Myocyte (in vitro differentiated cells): ENCODE data around the gene CDC45. TPM values are rescaled to one million over a fixed set of nuclear protein-coding genes. Genes with fewer than 3 reads are reported as not detected.

Experiments used
- DNase-seq: peaks from one replicate; pipeline ENCODE4 v3.0.0-alpha.2; 2012; ENCODE audit warnings: low read depth
- total RNA-seq: library from RNA; depleted of rRNA; stranded (reverse); fragments of >200 nt; gene quantifications from 2 replicates; pipeline ENCODE4 v1.2.3, GENCODE V29; 2014

The CDC45 gene
- total RNA-seq, 1 donor from 2014 or later = 4.5 TPM

DNA sequence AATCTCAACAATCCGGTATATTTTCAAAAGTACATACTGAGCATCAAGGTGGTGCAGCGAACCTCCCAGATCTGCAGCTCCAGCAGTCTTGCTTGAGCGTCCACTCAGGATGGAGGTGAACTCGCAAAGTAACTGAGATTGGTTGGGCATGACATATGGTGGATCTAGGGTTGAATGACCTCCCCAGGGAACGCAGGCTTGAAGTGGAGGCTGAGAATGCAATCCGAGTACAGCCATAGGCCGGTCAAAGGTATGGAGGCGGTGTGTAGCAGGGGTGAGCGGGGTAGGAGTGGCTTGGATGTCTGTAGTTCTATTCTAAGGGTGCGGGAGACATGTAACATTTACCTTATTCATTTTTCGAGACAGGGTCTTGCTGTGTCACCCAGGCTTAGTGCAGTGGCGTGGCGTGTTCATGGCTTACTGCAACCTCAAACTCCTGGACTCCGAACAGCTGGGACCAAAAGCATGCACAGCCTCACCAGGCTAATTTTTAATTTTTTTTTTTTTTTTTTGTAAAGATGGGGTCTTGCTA is 31.6 kb upstream of the CDC45 start:
- DNase-seq = peak; percentile 66

DNA sequence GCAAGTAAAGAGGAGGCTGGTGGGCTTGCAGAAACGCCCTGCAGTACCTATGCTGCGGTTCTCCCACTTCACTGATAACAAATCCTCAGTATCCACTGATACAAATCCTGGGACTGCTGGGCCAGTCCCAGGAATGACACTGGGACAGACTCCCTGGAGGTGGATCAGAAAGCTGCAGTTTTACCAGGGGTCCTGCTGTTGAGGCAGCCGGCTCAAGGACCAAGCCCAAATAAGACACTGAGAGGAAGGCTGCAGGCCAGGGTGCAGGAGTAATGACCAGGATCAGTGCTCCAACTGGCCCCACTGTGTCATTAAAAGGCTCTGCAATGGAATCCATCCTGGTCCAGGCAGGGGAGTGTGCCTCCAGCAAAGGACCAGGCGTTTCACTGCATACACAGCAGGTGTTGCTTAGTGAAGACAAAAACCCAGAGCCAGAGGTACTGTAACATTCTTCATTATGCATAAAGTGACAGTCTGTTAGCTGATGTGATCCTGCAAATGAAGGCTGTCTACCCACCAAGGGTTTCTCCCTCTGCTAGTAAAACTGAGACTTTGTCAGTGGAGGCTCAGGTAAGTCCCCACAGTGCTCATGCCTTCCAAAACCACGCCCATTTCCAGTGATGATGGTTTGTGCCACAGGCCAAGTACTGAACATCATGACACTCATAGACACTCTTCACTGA is 30.8 kb upstream of the CDC45 start:
- DNase-seq = no peak

DNA sequence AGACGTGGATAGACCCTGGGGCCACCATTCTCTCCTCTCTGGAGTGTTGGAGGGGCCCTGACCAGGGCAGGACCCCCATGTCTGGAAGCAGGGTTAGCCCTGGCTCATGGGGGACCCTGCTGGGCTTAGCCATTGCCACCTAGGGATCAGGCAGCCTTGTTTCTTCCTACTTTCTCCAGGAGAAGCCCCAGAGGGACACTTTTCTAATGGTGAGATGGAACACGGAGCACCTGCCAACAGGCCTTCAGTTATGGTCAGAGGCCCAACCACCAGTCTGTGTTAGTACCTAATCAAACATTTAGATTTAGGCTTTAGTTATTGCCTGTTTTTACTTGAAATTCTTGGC is 30.3 kb upstream of the CDC45 start:
- no peak for DNase-seq

DNA sequence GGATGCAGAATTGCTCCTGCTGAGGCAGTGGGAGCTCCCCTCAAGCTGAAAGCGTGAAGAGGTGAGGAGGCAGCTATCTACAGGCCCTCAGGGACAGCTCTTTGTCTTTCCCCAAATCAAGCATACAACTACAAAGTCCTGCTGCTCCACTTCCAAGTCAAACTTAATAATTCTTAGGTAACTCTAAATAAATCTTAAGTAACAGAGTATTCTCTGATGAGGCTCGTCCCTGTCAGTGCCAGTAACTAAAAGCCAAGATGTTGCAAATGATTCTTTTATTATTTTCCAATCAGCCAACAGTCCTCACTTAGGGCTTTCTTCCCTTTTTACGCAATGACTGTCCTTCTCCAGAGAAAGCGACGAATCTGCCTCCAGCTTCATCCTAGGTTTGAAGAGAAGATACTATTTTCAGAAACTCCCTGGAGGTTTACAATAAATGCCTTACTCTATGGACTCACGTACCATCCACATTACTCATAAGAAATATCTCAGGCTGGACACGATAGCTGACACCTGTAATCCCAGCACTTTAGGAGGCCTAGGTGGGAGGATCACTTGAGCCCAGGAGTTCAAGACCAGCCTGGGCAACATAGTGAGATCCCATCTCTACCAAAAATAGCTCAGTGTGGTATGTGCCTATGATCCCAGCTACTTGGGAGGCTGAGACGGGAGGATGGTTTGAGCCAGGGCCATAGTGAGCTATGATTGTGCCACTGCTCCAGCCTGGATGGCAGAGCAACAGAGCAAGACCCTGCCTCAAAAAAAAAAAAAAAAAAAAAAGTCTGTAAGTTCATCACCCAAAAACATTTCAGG is 29.2 kb upstream of the CDC45 start:
- DNase-seq = no peak

DNA sequence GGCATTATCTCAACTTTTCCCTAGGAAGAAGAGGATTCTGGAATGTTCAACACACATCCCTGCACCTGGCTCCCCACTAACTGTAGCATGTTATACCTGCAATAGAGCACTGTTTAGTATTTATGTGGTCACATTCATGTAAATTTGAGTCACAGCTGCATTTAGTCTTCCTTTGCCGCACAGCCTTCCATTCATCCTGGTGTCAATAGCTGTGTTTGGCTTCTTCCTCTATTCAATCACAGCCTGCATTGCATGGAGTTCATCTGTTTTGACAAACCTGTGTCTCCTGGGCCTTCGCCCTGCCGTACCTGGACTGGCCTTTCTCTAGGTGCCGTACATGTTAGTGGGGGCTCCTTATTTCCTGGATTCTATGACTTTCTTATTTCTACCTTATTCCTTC is 28.1 kb upstream of the CDC45 start:
- no peak for DNase-seq

DNA sequence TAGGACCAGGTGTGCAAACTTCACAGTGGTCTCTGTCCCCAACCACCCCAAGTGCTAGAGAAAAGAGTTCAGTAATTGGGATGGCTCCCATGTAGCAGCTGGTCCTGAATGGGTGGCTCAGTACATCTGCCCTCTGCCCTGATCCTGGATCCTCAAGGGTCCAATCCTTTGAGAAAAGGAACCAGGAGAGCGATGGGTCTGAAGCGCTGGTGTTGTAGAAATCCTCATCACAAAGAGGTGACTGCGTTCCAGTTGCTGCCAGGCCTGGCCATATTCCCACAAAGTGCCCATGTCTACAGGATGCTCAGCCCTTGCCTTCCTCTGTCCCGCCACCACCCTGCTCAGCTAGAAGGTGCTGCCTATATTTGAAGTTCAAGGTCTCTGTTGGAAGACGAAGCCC is 26.0 kb upstream of the CDC45 start:
- no peak for DNase-seq

DNA sequence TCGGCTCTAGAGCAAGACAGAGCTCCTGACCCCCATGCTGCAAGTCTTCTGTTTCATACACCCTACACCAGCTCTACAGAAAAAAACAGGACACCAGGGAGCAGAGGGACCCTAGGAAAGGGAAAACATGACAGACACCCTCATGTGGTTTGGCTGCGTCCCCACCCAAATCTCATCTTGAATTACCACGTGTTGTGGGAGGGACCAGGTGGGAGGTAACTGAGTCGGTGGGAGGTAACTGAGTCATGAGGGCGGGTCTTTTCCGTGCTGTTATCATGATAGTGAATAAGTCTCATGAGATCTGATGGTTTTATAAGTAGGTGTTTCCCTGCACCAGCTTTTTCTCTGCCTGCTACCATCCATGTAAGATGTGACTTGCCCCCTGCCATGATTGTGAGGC is 25.6 kb upstream of the CDC45 start:
- no peak for DNase-seq

DNA sequence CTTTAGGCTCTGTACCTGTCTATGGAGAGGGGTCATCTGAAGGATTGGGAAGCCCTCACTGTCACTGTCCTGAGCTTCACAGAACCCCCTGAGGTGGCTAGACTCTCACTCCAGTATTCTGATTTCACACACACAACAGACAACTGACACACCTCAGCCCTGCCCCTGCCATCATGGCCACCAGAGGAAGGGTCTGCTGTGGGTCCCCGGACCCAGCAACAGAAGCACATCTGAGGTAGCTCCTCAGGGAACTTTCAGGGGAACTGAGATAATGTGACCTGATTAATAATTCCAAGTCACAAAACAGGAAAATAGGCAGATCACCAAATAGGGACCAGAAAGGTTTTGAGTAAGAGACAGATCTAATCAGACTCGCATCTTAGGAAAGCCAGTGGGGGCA is 24.7 kb upstream of the CDC45 start:
- DNase-seq = no peak

DNA sequence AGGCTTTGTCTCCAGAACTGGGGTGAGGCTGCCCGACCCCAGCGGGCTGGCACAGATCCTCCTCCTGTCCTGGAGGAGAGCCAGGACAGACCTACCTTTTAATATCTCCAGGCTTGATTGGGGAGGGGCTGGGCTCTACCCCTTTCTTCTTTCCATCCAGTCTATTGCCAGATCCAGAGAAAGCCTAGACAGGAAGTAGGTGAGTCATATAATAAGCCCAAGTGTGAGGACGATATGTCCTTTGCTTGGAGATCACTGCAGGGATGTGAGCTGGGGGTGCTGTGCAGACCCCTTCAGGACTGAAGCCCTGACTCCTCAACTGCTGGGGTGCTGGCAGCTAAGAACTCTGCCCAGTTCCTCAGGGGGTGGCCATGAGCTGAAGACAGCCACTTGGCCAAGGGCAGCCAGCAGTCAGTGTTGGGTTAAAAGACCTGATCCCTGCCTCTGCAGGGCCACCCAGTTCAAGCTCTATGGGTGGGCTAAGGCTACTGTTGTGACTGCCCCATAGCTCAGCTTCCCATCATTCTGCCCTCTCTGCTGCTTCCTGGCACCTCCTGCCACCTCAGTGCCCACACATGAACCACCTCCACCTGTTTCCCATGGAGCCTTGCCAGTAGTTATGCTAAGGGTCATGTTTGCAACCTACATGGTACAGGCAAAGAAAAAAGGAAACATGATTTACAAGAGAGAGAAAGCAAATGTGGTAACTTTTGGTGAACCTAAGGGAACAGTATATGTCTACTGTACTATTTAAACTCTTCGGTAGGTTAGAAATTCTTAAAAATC is 23.9 kb upstream of the CDC45 start:
- DNase-seq = no peak

DNA sequence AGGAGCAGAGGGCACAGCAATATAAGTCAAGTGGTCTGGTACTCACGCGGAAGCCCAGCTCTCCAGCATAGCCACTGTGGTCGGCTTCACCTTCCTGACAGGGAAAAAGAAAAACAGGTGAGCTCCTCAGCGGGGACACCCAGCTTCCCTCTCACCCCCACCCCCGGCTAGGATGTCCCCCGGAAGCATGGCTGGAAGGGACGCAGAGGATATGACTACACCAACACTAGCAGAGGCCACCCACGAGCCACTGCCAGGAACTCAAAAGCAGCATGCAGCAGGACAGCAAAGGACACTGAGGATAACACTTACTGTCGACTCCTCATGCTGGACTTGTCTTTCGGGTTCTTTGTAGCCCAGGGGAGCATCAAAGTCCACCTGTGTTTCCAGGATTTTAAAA is 23.2 kb upstream of the CDC45 start:
- DNase-seq = no peak

DNA sequence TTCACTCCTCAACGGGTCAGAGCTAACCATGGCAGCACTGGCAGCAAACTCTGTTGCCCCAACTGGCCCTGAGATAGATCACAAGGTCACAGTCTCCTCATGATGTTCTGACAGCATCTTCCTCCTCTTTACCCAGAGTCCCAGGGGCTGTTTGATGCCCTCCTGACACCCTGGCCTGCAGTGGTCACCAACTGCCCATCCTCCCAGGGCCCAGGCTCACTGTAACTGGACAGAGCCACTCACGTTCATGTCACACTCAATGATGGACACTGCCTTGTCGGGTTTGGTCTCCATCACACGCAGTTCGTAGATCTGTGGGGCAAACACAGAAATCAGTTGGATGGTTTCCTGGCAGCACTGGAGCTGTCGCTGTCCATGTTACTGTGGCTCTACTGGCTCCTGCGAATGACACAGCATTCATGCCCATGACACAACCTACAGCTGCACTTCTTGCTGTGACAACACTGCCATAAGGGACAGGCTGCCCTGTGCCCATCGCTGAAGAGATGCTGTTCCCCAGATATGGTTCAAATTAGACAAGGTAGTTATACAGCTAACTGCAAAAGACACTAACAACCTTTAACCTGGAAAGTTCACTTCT is 21.8 kb upstream of the CDC45 start:
- DNase-seq = no peak

DNA sequence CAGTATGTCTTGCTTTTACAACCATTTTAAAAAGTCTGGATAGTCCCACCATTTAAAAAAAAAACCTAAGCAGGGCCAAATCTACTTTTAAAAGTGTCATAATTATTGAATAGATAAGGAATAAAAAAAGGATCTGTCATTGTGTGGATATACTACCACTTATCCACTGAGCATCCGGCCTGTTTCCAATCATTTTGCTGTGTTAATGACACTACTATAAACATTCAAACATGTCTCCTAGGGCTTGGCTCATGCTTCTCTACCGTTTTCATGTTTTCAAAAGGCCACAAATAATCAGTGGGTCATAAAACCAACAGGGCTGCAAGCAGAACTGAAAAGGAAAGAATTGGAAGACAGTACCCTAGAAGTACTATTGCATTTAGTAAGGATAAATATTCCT is 19.7 kb upstream of the CDC45 start:
- DNase-seq = no peak

DNA sequence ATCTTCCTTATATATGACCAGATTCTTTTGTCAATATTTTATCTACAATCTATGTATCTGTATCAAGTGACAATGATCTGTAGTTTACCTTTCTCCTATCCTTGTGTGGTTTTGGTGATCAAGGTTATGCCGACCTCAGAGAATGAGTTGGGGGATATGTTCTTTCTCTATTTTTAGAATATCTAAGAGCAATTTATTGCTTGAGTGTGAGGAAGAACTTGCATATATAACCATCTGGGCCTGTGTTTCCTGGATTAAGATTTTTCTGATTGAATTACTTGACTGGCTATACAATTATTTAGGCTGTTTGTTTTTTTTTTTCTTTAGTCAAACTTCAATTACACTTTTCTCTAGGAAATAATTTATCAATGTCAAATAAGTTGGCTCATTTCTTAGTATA is 18.2 kb upstream of the CDC45 start:
- no peak for DNase-seq

DNA sequence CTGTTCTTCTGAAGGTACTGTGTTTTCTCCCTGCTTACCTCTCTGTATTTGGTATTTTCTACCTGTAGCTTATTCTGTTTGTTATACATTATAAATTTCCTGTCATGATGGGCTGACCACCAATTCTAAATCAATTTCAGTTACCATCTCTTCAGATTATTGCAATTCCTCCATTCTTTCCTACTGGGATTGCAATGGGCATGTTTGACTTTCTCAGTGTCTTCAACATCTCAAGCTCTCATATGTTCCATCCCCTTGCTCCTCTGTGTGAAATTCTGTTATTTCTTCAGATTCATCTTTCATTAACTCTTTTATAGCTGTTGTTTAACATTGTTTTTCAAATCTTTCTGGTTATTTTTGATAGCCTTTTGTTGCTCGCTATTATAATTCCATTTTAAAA is 16.7 kb upstream of the CDC45 start:
- DNase-seq = no peak

DNA sequence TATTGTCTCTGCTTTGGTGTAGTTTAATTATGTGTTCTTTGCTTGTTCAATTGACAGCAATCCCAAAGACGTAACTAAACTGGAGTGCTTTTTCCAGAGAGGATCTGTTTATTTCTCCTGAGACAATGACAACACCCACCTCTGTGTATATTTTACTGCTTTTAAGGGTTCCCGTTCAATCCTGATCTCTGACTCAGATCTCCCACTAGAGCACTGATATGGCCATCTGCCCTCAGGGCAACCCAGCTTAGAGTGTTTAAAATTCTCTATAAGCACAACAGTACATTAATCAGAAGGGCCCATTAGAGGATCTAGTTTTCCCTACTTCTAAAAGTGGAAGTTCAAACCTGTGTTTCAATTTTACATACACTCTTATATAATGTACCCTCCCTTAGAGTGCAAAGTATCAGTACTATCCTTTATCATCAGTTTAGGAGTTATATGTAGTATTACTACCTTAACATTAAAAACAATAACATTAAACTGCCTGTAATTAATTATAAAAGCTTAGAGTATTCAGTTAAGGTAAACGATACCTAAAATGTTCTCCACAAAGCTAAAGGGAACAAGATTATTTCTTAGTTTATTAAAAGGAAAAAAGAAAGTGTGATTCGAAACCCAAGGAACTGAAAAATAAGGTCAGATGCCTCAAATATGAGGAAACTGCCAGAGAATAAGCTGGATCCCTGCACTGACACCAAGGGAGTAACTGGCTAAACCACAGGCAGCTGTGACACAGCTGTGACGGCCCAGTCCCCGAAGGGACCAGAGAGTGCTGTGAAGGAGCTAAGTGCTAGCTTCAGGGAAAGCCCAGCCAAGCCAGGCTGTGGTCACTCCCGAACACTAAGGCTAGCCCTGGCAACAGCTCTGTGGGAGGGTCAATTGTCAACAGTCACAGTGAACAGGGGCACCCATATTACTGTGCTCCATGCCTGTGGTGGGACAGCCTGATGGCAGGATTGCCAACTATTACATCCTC is 15.9 kb upstream of the CDC45 start:
- DNase-seq = peak; percentile 94

DNA sequence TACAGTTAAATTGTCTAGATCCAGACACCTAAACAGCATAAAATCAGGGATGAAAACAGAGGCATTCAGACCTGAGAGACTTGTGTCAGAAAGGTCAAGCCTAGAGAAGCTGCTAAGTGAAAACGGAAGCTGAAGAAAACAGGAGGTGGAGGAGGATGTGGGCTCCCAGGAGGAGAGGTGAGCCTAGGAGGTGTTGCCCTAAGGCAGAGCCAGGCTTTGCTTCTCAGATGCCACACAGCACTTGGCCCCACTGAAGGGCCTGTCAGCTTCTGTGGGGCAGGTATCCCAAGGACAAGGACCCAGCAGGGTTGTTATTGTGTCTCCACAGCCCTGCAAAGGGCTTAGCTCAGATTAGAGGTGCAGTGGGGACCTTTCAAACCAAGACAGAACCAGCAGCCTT is 15.2 kb upstream of the CDC45 start:
- DNase-seq = no peak

DNA sequence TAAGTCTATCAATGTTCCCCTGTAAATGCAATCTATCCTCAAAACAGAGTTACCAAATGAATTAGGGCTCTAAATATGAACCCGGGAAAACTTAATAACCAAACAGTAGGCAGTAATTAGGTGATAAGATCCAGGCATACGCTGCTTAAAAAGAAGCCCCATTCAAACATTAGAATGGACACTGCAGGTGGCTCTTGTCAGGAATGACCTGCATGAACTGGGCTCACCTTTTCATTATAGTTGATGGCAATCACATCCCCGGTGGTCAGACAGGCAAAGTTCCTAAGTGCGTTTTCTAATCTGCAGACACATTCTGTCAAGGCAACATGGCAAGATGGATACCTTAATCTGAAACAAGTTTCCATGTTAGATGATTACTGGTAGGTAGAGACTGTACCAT is 14.7 kb upstream of the CDC45 start:
- DNase-seq = no peak

DNA sequence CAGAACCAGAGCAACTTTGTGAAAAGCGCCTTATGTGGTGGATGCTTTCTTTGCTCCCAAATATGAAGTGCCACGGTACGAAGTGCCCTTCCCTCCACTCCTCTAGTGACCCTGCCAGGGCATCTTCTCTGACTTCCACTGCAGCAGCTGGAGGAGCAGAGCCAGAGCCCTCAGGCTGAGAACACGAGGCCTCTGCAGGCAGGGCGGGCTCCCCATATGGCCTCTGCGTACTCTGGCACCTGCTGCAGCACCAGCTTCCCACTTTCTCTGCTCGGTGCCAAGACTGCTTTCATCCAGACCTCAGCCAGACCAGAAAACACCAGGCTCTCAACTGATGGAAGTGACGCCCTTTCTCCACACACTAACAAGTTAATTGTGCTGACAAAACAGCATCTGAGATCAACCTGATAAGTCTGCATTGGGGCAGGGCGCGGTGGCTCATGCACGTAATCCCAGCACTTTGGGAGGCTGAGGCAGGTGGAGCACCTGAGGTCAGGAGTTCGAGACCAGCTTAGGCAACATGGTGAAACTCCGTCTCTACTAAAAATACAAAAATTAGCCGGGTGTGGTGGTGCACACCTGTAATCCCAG is 13.5 kb upstream of the CDC45 start:
- peak; percentile 66 for DNase-seq

DNA sequence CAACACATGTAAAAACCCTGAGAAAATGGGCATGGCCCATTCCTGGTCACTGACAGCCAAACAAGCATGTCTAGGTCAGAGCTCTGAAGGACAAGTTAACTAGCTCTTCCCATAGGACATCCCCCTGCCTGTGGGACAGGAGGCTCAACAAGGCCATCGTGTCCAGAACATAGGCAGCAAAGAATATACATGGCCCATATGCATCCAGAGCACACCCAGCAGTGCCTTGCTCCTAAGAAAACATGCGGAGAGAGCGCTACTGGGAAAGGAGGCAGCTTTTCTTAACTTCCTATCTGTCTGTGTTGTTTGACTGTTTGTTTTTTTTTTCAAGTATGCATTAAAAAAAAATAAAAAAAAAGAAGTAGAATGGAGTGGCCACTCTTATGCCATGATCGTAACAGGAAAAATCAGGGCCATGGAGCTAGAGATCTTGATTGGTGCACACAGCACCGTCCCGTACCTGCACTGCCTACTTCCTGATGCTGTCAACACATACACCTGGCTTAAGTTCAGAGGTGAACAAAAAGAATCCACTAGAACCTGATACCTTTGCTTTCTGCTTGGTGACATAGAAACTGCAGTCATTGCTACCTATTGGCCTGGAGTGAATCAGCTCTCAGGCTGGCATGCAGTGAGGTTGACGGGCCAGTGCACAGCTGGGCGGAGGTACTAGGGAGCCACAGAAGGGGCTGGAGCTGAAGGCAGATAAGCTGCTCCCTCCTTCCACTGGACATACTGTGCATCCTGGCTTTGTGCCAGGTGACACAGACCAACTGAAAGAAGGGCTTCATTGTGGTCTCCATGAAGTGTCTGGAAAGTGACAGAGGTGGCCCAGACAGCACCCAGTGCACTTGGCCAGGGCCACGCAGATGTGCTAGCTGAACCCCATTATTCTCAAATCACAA is 12.6 kb upstream of the CDC45 start:
- DNase-seq = no peak
